Measurements from ENCODE around the gene ARMC2. TPM values are rescaled to one million over a fixed set of nuclear protein-coding genes. Genes with fewer than 3 reads are reported as not detected.

The ARMC2 gene
- total RNA-seq, 1 experiment from 2014 or later = 3.2 TPM

DNA sequence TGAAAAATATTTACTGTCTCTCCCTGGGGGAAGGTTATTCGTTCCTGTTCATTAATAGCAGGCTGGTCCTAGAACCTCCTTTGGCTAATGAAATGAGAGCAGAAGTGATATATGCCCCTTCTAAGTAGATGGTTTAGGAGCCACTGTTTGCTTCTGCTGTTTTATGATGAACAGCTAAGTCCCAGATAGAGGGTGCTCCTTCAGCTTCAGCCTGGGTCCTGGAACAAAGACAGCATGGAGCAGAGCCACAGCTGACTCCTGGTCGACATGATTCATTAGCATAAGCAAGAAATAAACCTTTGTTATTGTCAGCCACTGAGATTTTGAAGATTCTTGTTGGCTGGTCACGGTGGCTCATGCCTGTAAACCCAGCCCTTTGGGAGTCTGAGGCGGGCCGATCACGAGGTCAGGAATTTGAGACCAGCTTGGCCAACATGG lies 47.8 kb upstream of the ARMC2 start:
- no TSS peak for BruUV-seq (replicated peaks)
- intact Hi-C loops (cut with micrococcal nuclease) = no loop called here
- Mint-ChIP-seq H3K4me3 (ENCODE audit: unreplicated experiment) (no peak overlapping the region), H3K4me1 (ENCODE audit: insufficient read depth, unreplicated experiment) (no peaks in the 10 kb centered on the region), H3K9me3 (ENCODE audit: unreplicated experiment) (no peaks in the 10 kb centered on the region), H3K27ac (ENCODE audit: low read depth, unreplicated experiment) (no peak overlapping the region), H3K27me3 (ENCODE audit: insufficient read depth, unreplicated experiment) (no peaks in the 10 kb centered on the region), H3K36me3 (ENCODE audit: insufficient read depth, unreplicated experiment) (peaks cover 5% of the 10 kb centered on the region)
- DNase-seq (ENCODE audit: unreplicated experiment) = no peak
- ChIA-PET CTCF (no interaction called here), POLR2A (no interaction called here)
- TF ChIP-seq, protein P1, sequence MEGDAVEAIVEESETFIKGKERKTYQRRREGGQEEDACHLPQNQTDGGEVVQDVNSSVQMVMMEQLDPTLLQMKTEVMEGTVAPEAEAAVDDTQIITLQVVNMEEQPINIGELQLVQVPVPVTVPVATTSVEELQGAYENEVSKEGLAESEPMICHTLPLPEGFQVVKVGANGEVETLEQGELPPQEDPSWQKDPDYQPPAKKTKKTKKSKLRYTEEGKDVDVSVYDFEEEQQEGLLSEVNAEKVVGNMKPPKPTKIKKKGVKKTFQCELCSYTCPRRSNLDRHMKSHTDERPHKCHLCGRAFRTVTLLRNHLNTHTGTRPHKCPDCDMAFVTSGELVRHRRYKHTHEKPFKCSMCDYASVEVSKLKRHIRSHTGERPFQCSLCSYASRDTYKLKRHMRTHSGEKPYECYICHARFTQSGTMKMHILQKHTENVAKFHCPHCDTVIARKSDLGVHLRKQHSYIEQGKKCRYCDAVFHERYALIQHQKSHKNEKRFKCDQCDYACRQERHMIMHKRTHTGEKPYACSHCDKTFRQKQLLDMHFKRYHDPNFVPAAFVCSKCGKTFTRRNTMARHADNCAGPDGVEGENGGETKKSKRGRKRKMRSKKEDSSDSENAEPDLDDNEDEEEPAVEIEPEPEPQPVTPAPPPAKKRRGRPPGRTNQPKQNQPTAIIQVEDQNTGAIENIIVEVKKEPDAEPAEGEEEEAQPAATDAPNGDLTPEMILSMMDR (IDR thresholded peaks at IDR 0.05; ENCODE audit: unreplicated experiment) = no peak

DNA sequence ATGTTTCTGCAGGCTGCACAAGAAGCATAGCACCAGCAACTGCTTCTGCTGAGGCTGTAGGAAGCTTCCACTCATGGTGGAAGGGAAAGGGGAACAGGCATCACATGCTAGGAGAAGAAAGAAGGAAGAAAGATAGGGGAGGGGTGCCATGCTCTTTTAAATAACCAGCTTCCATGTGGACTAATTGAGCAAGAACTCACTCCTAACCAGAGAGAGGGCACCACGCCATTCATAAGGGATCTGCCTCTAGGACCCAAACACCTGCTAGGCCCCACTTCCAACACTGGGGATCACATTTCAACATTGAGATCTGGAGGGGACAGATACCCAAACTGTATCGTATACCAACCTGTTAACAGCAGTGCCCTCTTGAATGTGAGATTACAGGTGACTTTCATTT lies 46.9 kb upstream of the ARMC2 start:
- no peak overlapping the region for H3K4me3 Mint-ChIP-seq (ENCODE audit: unreplicated experiment)
- intact Hi-C loops (cut with micrococcal nuclease) = no loop called here
- TF ChIP-seq, protein P1 (IDR thresholded peaks at IDR 0.05; ENCODE audit: unreplicated experiment) = no peak
- H3K27ac Mint-ChIP-seq (ENCODE audit: low read depth, unreplicated experiment) = no peak overlapping the region
- ChIA-PET CTCF (interaction anchor here (0.5 to 0.6 kb wide), 2 partner anchors 20 to 821 kb away, joined by 3 read pairs; no protein-coding TSS in a partner anchor), POLR2A (no interaction called here)
- BruUV-seq (replicated peaks) = no TSS peak
- no peaks in the 10 kb centered on the region for H3K9me3 Mint-ChIP-seq (ENCODE audit: unreplicated experiment)
- no peaks in the 10 kb centered on the region for H3K4me1 Mint-ChIP-seq (ENCODE audit: insufficient read depth, unreplicated experiment)
- peaks cover 6% of the 10 kb centered on the region for H3K36me3 Mint-ChIP-seq (ENCODE audit: insufficient read depth, unreplicated experiment)
- no peak for DNase-seq (ENCODE audit: unreplicated experiment)
- H3K27me3 Mint-ChIP-seq (ENCODE audit: insufficient read depth, unreplicated experiment) = no peaks in the 10 kb centered on the region

DNA sequence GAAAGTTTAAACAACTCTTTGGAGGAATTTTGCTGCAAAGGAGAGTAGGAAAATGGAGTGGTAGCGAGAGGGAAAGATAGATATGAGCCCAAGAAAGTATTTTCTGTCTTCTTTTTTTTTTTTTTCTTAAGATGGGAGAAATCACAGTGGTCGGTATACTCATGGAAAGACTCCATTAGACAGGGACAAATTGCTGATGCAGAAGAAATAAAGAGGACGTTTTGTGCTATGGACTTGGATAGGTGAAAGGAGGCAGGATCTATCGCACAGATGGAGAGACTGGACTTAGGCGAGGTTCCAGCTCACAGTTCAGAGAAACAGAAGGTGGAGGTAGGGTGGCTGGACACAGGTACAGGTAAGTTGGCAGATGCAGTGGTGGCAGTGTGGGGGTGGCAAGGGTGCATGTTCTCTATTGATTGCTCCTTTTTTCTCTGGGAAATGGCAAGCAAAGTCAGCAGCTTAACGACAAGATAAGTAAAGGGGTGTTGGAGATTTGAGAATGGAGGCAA lies 44.2 kb upstream of the ARMC2 start:
- intact Hi-C loops (cut with micrococcal nuclease) = no loop called here
- TF ChIP-seq, protein P1 (IDR thresholded peaks at IDR 0.05; ENCODE audit: unreplicated experiment) = no peak
- no peaks in the 10 kb centered on the region for H3K27me3 Mint-ChIP-seq (ENCODE audit: insufficient read depth, unreplicated experiment)
- no peaks in the 10 kb centered on the region for H3K9me3 Mint-ChIP-seq (ENCODE audit: unreplicated experiment)
- H3K4me3 Mint-ChIP-seq (ENCODE audit: unreplicated experiment) = no peak overlapping the region
- peaks cover 6% of the 10 kb centered on the region for H3K36me3 Mint-ChIP-seq (ENCODE audit: insufficient read depth, unreplicated experiment)
- ChIA-PET POLR2A (interaction anchor here (0.8 kb wide), 1 partner anchor 26 kb away, joined by 3 read pairs; no protein-coding TSS in a partner anchor), CTCF (interaction anchor here (1.0 to 1.1 kb wide), 2 partner anchors 21 to 26 kb away, joined by 3 read pairs; no protein-coding TSS in a partner anchor)
- no peaks in the 10 kb centered on the region for H3K4me1 Mint-ChIP-seq (ENCODE audit: insufficient read depth, unreplicated experiment)
- no TSS peak for BruUV-seq (replicated peaks)
- H3K27ac Mint-ChIP-seq (ENCODE audit: low read depth, unreplicated experiment) = no peak overlapping the region
- no peak for DNase-seq (ENCODE audit: unreplicated experiment)

DNA sequence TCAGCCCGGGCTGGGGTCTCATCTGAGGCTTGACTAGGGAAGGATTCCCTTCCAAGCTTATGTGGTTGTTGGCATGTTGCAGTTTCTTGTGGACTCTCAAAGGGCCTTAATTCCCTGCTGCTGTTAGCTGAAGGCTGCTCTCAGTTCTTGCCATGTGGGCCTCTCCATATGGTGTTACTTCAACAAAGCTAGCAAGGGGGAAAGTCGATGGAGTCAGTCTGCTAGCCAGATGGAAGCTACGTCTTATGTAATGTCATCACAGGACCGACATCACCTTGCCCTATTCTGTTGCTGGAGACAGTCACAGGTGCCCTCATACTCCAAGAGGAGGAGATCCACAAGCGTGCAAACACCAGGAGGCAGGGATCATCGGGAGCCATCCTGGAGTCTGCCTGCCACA lies 43.3 kb upstream of the ARMC2 start:
- Mint-ChIP-seq H3K36me3 (ENCODE audit: insufficient read depth, unreplicated experiment) (peaks cover 6% of the 10 kb centered on the region), H3K9me3 (ENCODE audit: unreplicated experiment) (no peaks in the 10 kb centered on the region), H3K27ac (ENCODE audit: low read depth, unreplicated experiment) (no peak overlapping the region), H3K4me1 (ENCODE audit: insufficient read depth, unreplicated experiment) (no peaks in the 10 kb centered on the region), H3K27me3 (ENCODE audit: insufficient read depth, unreplicated experiment) (no peaks in the 10 kb centered on the region), H3K4me3 (ENCODE audit: unreplicated experiment) (no peak overlapping the region)
- intact Hi-C loops (cut with micrococcal nuclease) = no loop called here
- ChIA-PET POLR2A (interaction anchor here (0.8 kb wide), 1 partner anchor 25 kb away, joined by 3 read pairs; no protein-coding TSS in a partner anchor), CTCF (interaction anchor here (1.0 to 1.1 kb wide), 4 partner anchors 22 to 254 kb away, joined by 3 to 4 read pairs (median 3); no protein-coding TSS in a partner anchor)
- no peak for DNase-seq (ENCODE audit: unreplicated experiment)
- no TSS peak for BruUV-seq (replicated peaks)
- TF ChIP-seq, protein P1 (IDR thresholded peaks at IDR 0.05; ENCODE audit: unreplicated experiment) = no peak

All from MCF 10A (cell line).